HCT116 (cell line): ENCODE measurements around the gene RHOB. TPM values are rescaled to one million over a fixed set of nuclear protein-coding genes. Genes with fewer than 3 reads are reported as not detected.

Experiments
- ATAC-seq: fragments of 200-7000 bp; cut with Tn5 transposase; 2 replicates; pipeline ENCODE4 v1.9.1; 2020; ENCODE audit warnings: mild to moderate bottlenecking, moderate library complexity
- BruUV-seq: library from RNA; stranded (reverse); fragments of 400-500 nt; replicated peaks from 2 replicates; lab custom pipeline; 2021; lab: Mats Ljungman, UMichigan
- CTCF ChIA-PET: fragments of 300-600 bp; sonication (Branson Sonifier 250); formaldehyde crosslinking; loops from one replicate; lab custom pipeline; 2021; ENCODE audit warnings: antibody characterized with exemption; lab: Charles Lee
- POLR2A ChIA-PET: fragments of 300-600, 350-600 bp; sonication (Branson Sonifier 250); formaldehyde crosslinking; loops from one replicate; lab custom pipeline; 2021; ENCODE audit warnings: antibody characterized with exemption; lab: Charles Lee
- RAD21 ChIA-PET, 2 experiments: fragments of 300-600 bp; sonication (Branson Sonifier 250); formaldehyde crosslinking; loops; one replicate each; lab custom pipeline; 2023; ENCODE audit warnings: low total read pairs in 2 of 2; ENCODE audit not compliant: uncharacterized antibody in 2 of 2, unreplicated experiment in 2 of 2, low non-redundant PET in 1 of 2; lab: Charles Lee
- DNase-seq: peaks from one replicate; pipeline ENCODE4 v3.0.0-alpha.2; 2010; ENCODE audit warnings: low read depth, low spot score
- H2AFZ ChIP-seq: fragments of 200-600 bp; shearing (Covaris generic), sonication (generic); 2 replicates; pipeline ENCODE4 v1.6.1; 2017; ENCODE audit warnings: low read depth, mixed run types, mixed read lengths, antibody characterized with exemption, low read length; ENCODE audit not compliant: poor library complexity, severe bottlenecking
- H3K27ac ChIP-seq: 2 replicates; pipeline ENCODE4 v1.5.1; 2012; ENCODE audit warnings: low read depth, low read length
- H3K27me3 ChIP-seq: fragments of 200-600 bp; sonication (generic); 2 replicates; pipeline ENCODE4 v1.6.1; 2016; ENCODE audit warnings: mixed run types, low read length, mixed read lengths; ENCODE audit not compliant: insufficient read depth
- H3K36me3 ChIP-seq, 2 experiments: fragments of 200-500 bp in 1 of 2; fragments of 200-600 bp in 1 of 2; sonication (Bioruptor generic) in 1 of 2; sonication (generic) in 1 of 2; 2 replicates each; pipeline versions ENCODE4 v1.5.1 to v1.6.1; 2014 to 2016; ENCODE audit warnings: low read length in 2 of 2, inconsistent platforms in 1 of 2, mixed read lengths in 1 of 2, mixed run types in 1 of 2; ENCODE audit not compliant: insufficient read depth in 2 of 2, control insufficient read depth in 1 of 2
- H3K4me1 ChIP-seq, 2 experiments: fragments of 200-600 bp in 1 of 2; sonication (generic) in 1 of 2; 2 replicates each; pipeline versions ENCODE4 v1.5.1 to v1.6.1; 2012 to 2017; ENCODE audit warnings: low read length in 2 of 2, inconsistent platforms in 1 of 2, mild to moderate bottlenecking in 1 of 2, mixed read lengths in 1 of 2, mixed run types in 1 of 2, moderate library complexity in 1 of 2; ENCODE audit not compliant: insufficient read depth in 2 of 2, control insufficient read depth in 1 of 2
- H3K4me2 ChIP-seq: fragments of 200-600 bp; sonication (generic); 2 replicates; pipeline ENCODE4 v1.6.1; 2017; ENCODE audit warnings: mixed run types, low read length, mixed read lengths
- H3K4me3 ChIP-seq, 2 experiments: fragments of 200-600 bp in 1 of 2; sonication (generic) in 1 of 2; replicated peaks in 1 of 2; 2 replicates each; pipeline ENCODE4 v1.5.1; 2011 to 2016; ENCODE audit warnings: low read length in 2 of 2, control low read depth in 1 of 2, low read depth in 1 of 2, mild to moderate bottlenecking in 1 of 2, mixed read lengths in 1 of 2, mixed run types in 1 of 2
- H3K79me2 ChIP-seq: fragments of 200-600 bp; sonication (generic); 2 replicates; pipeline ENCODE4 v1.6.1; 2017; ENCODE audit warnings: mild to moderate bottlenecking, mixed run types, low read length, moderate library complexity, mixed read lengths; ENCODE audit not compliant: insufficient read depth
- H3K9ac ChIP-seq: fragments of 200-600 bp; sonication (generic); 2 replicates; pipeline ENCODE4 v1.6.1; 2016; ENCODE audit warnings: low read length, mixed read lengths
- H3K9me2 ChIP-seq: fragments of 200-600 bp; sonication (generic), shearing (Covaris generic); 2 replicates; pipeline ENCODE4 v1.6.1; 2017; ENCODE audit warnings: mixed run types, mild to moderate bottlenecking, moderate library complexity; ENCODE audit not compliant: insufficient read depth
- H3K9me3 ChIP-seq, 2 experiments: fragments of 200-500 bp in 1 of 2; fragments of 200-600 bp in 1 of 2; sonication (Bioruptor generic) in 1 of 2; sonication (generic) in 1 of 2; 2 replicates each; pipeline ENCODE4 v1.6.1; 2014 to 2017; ENCODE audit warnings: low read length in 2 of 2, mixed read lengths in 2 of 2, inconsistent platforms in 1 of 2, low read depth in 1 of 2, mild to moderate bottlenecking in 1 of 2, mixed run types in 1 of 2, moderate library complexity in 1 of 2; ENCODE audit not compliant: control insufficient read depth in 1 of 2, insufficient read depth in 1 of 2
- H4K20me1 ChIP-seq: fragments of 200-600 bp; sonication (generic), shearing (Covaris generic); 2 replicates; pipeline ENCODE4 v1.6.1; 2017; ENCODE audit warnings: mixed run types, mild to moderate bottlenecking, moderate library complexity; ENCODE audit not compliant: insufficient read depth
- ATF3 ChIP-seq: IDR thresholded peaks from 2 replicates; pipeline ENCODE4 v1.6.1; 2012
- CBX3 ChIP-seq: IDR thresholded peaks from 2 replicates; pipeline ENCODE4 v1.6.1; 2012; ENCODE audit warnings: low read depth
- CEBPB ChIP-seq: IDR thresholded peaks from 2 replicates; pipeline ENCODE4 v1.6.1; 2012; ENCODE audit warnings: low read depth
- EGR1 ChIP-seq: IDR thresholded peaks from 2 replicates; pipeline ENCODE4 v1.6.1; 2012; ENCODE audit warnings: low read depth
- ELF1 ChIP-seq: IDR thresholded peaks from 2 replicates; pipeline ENCODE4 v1.6.1; 2012; ENCODE audit warnings: low read depth, borderline replicate concordance
- EZH2 ChIP-seq: fragments of 200-600 bp; sonication (generic); IDR thresholded peaks from 2 replicates; pipeline ENCODE4 v1.6.1; 2017; ENCODE audit warnings: antibody characterized with exemption, mixed run types
- EZH2phosphoT487 ChIP-seq: fragments of 200-600 bp; IDR thresholded peaks from 2 replicates; pipeline ENCODE4 v1.6.1; 2018; ENCODE audit warnings: antibody characterized with exemption, borderline replicate concordance
- FOSL1 ChIP-seq: IDR thresholded peaks from 2 replicates; pipeline ENCODE4 v1.6.1; 2012; ENCODE audit warnings: low read depth
- JUND ChIP-seq: IDR thresholded peaks from 2 replicates; pipeline ENCODE4 v1.6.1; 2012
- MAX ChIP-seq: IDR thresholded peaks from 2 replicates; pipeline ENCODE4 v1.6.1; 2012
- POLR2A ChIP-seq: IDR thresholded peaks from 2 replicates; pipeline ENCODE4 v1.7.0; 2011; ENCODE audit warnings: borderline replicate concordance; ENCODE audit not compliant: insufficient read depth, insufficient read length; ENCODE audit errors: extremely low read depth
- POLR2AphosphoS5 ChIP-seq: IDR thresholded peaks from 2 replicates; pipeline ENCODE4 v1.6.1; 2011; ENCODE audit warnings: mild to moderate bottlenecking, low read depth, low read length, moderate library complexity
- REST ChIP-seq: IDR thresholded peaks from 2 replicates; pipeline ENCODE4 v1.6.1; 2012; ENCODE audit warnings: low read depth
- SIN3A ChIP-seq: IDR thresholded peaks from 2 replicates; pipeline ENCODE4 v1.6.1; 2012; ENCODE audit warnings: low read depth
- SP1 ChIP-seq: IDR thresholded peaks from 2 replicates; pipeline ENCODE4 v1.6.1; 2012; ENCODE audit warnings: low read depth
- SRF ChIP-seq: IDR thresholded peaks from 2 replicates; pipeline ENCODE4 v1.6.1; 2012; ENCODE audit warnings: low read depth
- TCF7L2 ChIP-seq: IDR thresholded peaks from 2 replicates; pipeline ENCODE4 v1.7.0; 2011; ENCODE audit warnings: borderline replicate concordance, inconsistent platforms; ENCODE audit not compliant: insufficient read depth, insufficient read length; ENCODE audit errors: extremely low read depth
- ZFX ChIP-seq: fragments of 450-650 bp; IDR thresholded peaks from 2 replicates; pipeline ENCODE4 v1.6.1; 2017
- ZNF274 ChIP-seq: fragments of 200-500 bp; sonication (Bioruptor generic); IDR thresholded peaks from 2 replicates; pipeline ENCODE4 v1.6.1; 2014; ENCODE audit warnings: mild to moderate bottlenecking, low read depth, low read length, inconsistent platforms
- intact Hi-C: fragments of 100-400 bp; cut with micrococcal nuclease; formaldehyde crosslinking; loops from 2 replicates; pipeline ENCODE4 v1.10.0; 2022
- total RNA-seq: library from RNA; stranded (reverse); gene quantifications from one replicate; pipeline ENCODE4 v1.2.1, GENCODE V29; 2021; ENCODE audit not compliant: unreplicated experiment

Gene RHOB
- total RNA-seq, 1 experiment from 2014 or later: 72.9 TPM

GRCh38 chr2:20488201-20488641 is 41.3 kb downstream of the RHOB start:
- Histone ChIP-seq H3K4me1 (peaks cover 14 to 30% of the 10 kb centered on the region in 2 experiments), H3K9ac (no peak overlapping the region), H3K9me3 (no peaks in the 10 kb centered on the region), H3K4me3 (no peak overlapping the region), H4K20me1 (no peaks in the 10 kb centered on the region), H3K27me3 (no peaks in the 10 kb centered on the region; the same call in 1 of the 2 replicates), H3K27ac (no peak overlapping the region), H3K4me2 (no peak overlapping the region), H3K9me2 (no peaks in the 10 kb centered on the region), H2AFZ (no peak overlapping the region), H3K79me2 (no peaks in the 10 kb centered on the region), H3K36me3 (no peaks in the 10 kb centered on the region)
- intact Hi-C loops: no loop called here
- ChIA-PET CTCF (no interaction called here), RAD21 (no interaction called here), POLR2A (no interaction called here)
- DNase-seq (no peak), ATAC-seq (no peak)
- no TSS peak for BruUV-seq
- no peak for TF ChIP-seq EZH2phosphoT487
- TF ChIP-seq TCF7L2: no peak
- no peak for TF ChIP-seq CBX3
- TF ChIP-seq SP1: no peak
- no peak for TF ChIP-seq EGR1
- TF ChIP-seq SRF: no peak
- TF ChIP-seq REST: no peak
- TF ChIP-seq POLR2A: no peak
- TF ChIP-seq ZFX: no peak
- no peak for TF ChIP-seq EZH2
- TF ChIP-seq MAX: no peak
- no peak for TF ChIP-seq JUND
- TF ChIP-seq POLR2AphosphoS5: no peak
- TF ChIP-seq SIN3A: no peak
- no peak for TF ChIP-seq ATF3
- TF ChIP-seq ELF1: no peak
- no peak for TF ChIP-seq ZNF274
- no peak for TF ChIP-seq CEBPB
- no peak for TF ChIP-seq FOSL1
